ENCODE data around the gene KNG1.
"Not testable (repeated sequence)": the region's sequence is repeated elsewhere in the genome, so short reads cannot be mapped to it uniquely, and the experiment has no call there.

KNG1 gene

GRCh38 chr3:186717039-186717457 lies at the start of gene KNG1:
Gene KNG1, plus strand, starts transcription at chr3:186717359. Its CDS starts 184 bp downstream, at chr3:186717543.
- no peak for DNase-seq (ENCODE audit: low spot score)

DNA sequence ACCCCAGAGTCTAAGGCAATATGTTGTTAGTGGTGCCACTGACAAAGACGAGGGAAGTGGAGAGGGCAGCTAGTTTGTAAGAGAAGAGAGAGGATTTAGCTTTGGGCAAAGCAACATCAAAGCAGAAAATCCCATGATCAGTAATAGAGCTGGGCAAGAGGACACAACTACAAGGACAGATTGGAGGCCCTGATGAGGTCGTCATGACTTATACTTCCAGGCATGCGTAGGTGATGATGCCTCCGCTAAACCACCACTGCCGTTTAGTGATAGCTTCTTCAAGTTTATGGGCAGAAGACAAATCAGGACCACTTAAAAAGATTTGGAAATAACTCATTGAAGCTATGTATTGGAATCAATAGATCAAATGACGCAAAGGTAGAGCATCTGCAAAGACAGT lies 48.7 kb upstream of the KNG1 start:
- DNase-seq (ENCODE audit: low spot score), result no peak

DNA sequence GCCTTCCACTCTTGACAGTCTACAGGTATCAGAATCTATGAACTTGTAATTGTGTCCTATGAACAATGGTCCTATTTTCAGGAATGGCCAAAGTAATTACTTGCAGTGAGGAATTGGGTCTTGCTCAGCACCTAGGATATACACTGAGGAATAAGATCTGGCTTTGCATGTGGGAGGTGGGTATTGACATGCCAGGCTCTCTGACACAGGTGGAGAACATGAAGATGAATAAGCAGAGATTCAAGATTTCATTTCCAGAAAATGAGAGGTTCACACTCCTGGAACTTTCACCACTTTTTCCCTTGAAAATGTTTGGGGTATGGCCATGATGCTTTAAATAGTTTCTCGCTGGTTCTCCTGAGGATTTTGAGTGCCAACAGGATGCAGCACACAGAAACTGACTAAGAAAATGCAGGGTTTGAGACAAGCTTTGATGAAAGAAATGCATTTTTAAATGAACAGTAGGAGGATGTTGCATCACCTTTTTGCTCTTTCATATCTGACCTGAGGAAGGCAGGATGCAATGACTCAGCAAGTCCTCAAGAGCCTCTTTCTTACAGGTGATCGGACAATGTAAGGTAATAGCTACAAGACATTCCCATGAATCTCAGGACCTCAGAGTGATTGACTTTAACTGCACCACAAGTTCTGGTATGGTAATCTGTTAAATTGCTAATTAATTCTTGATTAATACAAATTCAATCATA lies 47.6 kb upstream of the KNG1 start:
- DNase-seq (ENCODE audit: low spot score), result no peak

DNA sequence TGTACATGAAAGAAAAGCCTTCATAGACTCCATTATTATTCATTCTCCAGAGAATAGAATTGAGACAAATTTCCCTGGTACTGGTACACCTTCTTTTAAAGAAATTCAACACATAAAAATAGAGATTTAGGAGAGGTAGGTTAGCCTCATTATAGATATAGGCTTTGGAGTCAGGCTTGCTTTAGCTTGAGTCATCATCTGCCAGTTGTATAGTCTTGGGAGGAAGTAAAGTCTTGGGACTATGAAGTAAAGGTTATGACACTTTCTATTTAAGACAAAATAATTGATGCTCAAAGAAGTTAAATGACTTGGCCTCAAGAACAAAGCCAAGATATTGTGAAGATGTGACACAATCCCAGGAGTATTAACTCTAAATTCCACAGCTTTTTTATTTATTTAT lies 47.0 kb upstream of the KNG1 start:
- no peak for DNase-seq (ENCODE audit: low spot score)

GRCh38 chr3:186671051-186671450 lies 46.1 kb upstream of the KNG1 start:
- DNase-seq (ENCODE audit: low spot score), result no peak

DNA sequence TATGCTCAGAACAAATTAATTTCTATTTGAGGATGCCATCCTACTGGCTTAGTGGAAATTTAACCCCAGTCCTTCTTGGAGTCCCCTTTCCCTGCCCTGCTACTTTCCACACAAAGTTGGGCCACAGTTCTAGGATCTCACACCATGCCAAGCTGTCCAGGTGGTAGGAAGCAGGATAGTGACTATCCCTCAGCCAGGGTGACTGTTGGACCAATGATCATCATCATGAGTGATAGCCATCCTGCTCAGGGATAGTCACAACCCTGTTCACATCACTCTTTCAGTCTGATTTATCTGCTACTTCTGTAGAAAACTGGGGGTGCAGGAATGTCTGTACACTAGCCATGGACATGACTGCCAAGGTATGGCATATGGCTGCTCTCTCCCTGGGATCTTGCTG lies 38.6 kb upstream of the KNG1 start:
- no peak for DNase-seq (ENCODE audit: low spot score)

DNA sequence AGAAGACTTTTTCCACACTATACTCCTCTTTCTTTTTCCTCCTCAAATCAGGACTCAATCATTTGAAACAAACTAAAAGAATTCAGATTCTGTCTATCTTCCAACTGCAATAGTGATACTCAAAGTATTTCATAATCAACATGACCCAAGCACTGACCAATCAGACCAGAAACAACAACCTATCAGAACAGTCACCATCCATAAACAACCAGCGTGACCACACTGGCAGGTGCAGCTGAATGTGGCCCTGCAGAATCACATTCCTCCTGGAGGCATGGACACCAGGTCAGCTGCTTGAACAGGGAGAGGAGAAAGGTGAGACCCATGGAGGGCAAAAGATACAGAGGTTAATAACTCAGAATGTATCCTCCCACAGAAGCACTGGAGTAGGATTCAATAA lies 38.0 kb upstream of the KNG1 start:
- no peak for DNase-seq (ENCODE audit: low spot score)

DNA sequence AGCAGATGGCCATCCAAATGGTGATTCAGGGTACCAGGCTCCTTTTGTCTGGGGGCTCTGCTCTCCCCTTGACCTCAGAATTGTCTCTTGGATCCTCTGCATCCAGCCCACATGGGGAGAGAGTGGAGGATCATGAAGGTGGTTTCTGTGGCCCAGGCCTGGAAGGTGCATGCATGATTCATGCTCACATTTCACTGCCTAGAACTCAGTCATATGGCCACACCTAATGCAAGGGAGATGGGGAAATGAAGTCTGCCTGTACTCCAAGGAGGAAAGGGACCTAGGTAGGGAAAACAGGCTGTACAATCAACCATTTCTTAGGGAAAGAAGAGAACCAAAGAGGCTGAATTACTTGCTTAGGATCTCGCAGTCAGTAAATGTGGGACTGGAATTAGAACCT lies 36.3 kb upstream of the KNG1 start:
- no peak for DNase-seq (ENCODE audit: low spot score)

DNA sequence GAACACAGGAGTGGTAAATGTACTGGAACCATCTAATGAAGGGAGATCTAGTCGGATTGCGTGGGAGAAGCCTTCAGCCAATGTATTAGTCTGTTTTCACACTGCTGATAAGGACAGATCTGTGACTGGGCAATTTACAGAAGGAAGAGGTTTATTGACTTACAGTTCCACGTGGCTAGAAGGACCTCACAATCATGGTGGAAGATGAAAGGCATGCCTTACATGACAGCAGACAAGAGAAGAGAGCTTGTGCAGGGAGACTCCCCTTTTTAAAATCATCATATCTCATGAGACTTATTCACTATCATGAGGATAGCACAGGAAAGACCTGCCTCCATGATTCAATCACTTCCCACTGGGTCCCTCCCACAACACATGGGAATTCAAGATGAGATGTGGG lies 34.3 kb upstream of the KNG1 start:
- no peak for DNase-seq (ENCODE audit: low spot score)

DNA sequence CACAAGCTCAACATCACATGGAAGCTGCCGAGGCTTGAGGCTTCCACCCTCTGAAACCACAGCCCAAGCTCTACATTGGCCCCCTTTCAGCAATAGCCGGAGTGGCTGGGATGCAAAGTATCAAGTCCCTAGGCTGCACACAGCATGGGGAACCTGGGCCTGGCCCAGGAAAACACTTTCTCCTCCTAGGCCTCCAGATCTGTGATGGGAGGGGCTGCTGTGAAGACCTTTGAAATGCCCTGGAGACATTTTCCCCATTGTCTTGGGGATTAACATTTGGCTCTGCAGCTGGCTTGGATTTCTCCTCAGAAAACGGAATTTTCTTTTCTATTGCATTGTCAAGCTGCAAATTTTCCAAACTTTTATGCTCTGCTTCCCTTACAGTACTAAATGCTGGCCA lies 33.2 kb upstream of the KNG1 start:
- no peak for DNase-seq (ENCODE audit: low spot score)

- not testable (repeated sequence) for DNase-seq (ENCODE audit: low spot score)
Measured at GRCh38 chr3:186686475-186686874, 30.7 kb upstream of the KNG1 start.

DNA sequence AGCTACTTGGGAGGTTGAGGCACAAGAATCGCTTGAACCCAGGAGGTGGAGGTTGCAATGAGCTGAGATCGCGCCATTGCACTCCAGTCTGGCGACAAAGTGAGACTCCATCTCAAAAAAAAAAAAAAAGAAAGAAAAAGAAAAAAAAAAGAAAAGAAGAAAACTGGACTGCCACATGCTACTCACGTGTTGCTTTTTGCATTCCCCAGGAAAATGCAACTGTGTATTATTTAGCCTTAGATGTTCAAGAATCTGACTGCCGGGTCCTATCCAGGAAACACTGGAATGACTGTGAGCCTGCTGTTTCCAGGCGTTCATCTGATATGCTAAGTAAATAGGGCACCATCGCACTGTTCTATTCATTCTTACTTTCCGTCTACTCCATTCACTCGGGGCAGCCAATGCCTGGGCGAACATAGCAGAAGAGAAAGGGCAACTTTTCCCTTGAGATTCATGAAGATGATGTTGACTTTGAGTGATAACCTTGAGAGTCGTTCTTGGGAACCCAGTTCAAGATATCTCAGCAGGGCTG lies 30.0 kb upstream of the KNG1 start:
- no peak for DNase-seq (ENCODE audit: low spot score)

DNA sequence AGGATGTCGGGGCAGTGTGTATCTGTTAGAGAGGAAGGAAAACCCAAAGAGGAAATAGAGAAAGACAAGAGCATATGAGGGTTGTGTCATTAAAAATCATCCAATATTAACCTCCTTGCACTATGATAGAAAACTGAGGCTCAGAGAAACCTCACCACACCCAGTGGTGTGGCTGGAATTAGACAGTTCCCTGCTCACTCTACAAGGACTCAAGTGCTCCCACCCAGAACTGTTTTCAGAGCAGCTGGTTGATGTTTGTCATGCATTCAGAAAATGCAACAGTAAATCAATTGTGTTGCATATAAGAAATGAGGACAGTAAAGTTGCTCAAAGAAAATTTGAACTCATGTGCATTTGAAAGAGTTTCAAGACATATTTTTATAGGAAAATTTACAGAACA lies 26.9 kb upstream of the KNG1 start:
- DNase-seq (ENCODE audit: low spot score), result not testable (repeated sequence)

GRCh38 chr3:186691676-186692075 lies 25.5 kb upstream of the KNG1 start:
- no peak for DNase-seq (ENCODE audit: low spot score)

- DNase-seq (ENCODE audit: low spot score), result no peak
Measured at GRCh38 chr3:186693843-186694242, 23.3 kb upstream of the KNG1 start.

- no peak for DNase-seq (ENCODE audit: low spot score)
Measured at GRCh38 chr3:186694288-186695032, 22.7 kb upstream of the KNG1 start.

DNA sequence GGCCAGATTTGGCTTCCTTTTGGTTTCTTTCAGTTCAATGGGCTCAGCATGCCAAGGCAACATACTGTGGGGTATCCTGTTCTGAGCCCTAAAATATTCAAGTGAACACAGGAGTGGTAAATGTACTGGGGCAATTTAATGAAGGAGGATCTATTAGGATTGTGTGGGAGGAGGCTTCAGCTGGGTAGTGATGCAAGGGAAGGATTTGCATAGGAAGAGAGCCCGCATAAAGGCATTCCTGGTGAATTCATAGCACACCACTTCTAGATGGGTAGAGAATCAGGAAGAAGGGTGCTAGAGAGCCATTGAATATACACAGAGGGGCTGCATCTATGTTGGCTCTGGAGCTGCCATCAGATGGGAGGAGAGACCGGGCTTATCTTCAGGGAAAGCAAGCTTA lies 20.6 kb upstream of the KNG1 start:
- DNase-seq (ENCODE audit: low spot score), result no peak

DNA sequence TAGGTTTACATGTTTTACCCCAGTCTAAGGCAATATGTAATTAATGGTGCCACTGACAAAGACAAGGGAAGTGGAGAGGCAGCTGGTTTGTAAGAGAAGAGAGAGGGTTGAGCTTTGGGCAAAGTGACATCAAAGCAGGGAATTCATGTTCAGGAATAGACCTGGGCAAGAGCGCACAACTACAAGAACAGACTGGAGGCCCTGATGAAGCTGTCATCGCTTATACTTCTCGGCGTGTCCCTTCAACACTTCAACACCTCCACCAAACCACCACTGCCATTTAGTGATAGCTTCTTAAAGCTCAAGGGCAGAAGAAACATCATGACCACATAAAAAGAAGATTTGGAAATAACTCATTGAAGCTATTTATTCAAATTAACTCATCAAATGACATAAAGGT lies 19.6 kb upstream of the KNG1 start:
- no peak for DNase-seq (ENCODE audit: low spot score)

DNA sequence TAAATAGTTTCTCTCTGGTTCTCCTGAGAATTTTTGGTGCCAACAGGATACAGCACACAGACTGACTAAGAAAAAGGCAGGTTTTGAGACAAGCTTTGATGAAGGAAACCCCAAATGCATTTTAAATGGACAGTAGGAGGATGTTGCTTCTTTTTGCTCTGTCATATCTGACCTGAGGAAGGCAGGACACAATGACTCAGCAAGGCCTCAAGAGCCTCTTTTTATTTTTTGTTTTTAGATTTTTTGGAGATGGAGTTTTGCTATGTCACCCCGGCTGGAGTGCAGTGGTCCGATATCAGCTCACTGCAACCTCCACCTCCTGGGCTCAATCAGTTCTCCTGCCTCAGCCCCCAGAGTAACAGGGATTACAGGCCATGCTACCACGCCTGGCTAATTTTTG lies 16.9 kb upstream of the KNG1 start:
- no peak for DNase-seq (ENCODE audit: low spot score)

DNA sequence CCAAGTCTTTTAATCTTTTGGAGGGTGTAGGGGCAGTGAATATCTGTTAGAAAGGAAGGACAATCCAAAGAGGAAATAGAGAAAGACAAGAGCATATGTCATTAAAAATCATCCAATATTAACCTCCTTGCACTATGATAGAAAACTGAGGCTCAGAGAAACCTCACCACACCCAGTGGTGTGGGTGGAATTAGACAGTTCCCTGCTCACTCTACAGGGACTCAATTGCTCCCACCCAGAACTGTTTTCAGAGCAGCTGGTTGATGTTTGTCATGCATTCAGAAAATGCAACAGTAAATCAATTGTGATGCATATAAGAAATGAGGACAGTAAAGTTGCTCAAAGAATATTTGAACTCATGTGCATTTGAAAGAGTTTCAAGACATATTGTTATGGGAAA lies 14.7 kb upstream of the KNG1 start:
- not testable (repeated sequence) for DNase-seq (ENCODE audit: low spot score)

DNA sequence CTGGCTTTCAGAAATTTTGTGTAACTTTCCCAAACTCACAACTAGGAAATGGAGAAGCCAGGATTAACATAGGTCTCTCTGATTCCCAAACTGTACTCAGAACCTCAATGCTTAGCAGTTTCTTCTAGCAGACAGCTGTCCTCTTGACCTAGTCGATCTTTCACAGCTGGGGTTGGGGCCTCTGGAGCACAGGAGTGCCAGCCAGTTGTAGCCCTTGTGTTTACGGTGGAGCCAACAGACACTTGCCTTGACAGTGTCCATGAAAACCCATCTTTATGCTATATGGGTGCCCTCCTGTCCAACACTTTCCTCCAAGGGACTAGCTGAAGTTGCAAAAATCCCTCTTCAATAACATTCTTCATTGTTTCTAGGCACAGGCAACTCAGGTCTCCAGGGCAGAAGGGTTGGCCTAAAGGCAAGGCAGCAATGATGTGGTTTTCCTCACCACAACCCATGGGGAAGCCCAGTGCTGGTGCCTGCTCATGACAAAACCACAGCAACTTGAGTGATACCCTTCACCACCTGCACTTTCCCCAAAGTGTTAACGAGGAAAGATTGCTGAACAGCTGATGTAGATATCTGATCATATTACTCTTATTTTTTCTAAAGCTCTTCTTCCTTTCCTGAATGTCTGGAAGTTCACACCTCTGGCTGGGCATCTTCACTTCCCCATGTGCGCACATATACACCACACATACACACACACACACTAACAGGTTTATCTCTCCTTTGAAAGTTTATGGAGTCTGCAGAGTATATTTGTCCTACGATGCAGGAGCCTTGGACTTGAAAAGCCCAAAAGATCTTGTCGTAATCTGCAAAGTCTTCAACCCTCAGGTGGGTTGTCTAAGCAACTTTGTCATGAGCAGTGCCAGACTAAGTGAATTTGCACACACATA lies 11.0 kb upstream of the KNG1 start:
- no peak for DNase-seq (ENCODE audit: low spot score)

GRCh38 chr3:186708983-186709679 lies 8.0 kb upstream of the KNG1 start:
- DNase-seq (ENCODE audit: low spot score), result no peak
